Activated CD4-positive, alpha-beta T cell treated with anti-CD3 and anti-CD28 coated beads, Interleukin-2, amount 50 U/mL, for 1 hour (primary cell): Measurements from ENCODE around the gene MECP2.
"Not testable (repeated sequence)": the region's sequence is repeated elsewhere in the genome, so short reads cannot be mapped to it uniquely, and the experiment has no call there.

Experiments
- DNase-seq: peaks from one replicate; pipeline ENCODE4 v3.0.0-alpha.2; 2020

The MECP2 gene

DNA sequence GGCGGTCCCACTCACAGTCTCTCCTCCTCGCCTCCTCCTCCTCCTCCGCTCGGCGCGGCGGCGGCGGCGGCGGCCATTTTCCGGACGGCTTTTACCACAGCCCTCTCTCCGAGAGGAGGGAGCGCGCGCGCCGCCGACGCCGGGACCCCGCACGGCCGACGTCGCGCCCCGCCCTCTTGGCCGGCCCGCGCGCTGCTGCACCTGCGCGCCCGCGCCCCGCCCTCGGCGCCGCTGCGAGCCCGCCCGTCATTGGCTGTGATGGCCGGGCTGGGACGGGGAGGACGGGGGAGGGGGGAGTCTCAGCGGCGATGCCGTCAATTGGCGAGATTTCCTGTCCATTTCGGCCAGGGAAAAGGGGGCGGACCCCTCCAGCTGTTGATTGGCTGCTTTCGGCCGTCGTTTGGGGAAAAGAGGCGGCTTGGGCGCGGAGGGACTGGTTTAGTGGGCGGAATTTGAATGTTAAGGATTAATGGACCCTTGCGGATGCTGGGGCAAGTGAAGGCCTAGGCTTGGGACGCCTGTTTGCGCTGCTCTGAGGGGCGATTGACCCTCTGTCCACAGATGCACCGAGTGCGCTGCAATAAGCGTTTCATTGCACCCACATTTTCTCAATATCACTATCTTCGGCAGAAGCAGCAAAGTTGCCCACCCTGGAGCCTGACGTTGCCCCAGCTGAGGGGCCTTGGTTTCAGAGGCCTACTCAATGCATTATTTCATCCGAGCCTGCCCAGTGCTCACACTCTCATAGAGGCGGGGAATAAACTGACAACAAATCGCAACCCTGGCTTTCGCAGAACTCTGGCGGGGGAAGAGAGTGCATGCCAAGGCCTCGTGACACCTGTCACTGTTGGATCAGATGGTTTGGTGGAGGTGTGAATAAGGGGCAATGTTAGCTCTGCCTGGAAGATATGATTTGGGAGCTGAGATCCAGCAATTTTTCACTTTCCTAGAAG is at the start of gene MECP2:
MECP2 (minus strand) TSS at position 129 of the 953 bp plus-strand sequence.
- DNase-seq = peak; percentile 79

DNA sequence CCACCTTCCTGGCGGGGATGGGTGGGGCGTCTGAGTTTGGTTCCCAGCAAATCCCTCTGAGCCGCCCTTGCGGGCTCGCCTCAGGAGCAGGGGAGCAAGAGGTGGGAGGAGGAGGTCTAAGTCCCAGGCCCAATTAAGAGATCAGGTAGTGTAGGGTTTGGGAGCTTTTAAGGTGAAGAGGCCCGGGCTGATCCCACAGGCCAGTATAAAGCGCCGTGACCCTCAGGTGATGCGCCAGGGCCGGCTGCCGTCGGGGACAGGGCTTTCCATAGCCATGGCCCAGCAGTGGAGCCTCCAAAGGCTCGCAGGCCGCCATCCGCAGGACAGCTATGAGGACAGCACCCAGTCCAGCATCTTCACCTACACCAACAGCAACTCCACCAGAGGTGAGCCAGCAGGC is 46.5 kb upstream of the MECP2 start, which contains the start of gene OPN1LW:
OPN1LW (plus strand) TSS at position 234 of the 400 bp plus-strand sequence; CDS start at position 275, 41 bp downstream.
- not testable (repeated sequence) for DNase-seq

- no peak for DNase-seq
Measured at GRCh38 chrX:154142950-154143745, 45.6 kb upstream of the MECP2 start.

DNA sequence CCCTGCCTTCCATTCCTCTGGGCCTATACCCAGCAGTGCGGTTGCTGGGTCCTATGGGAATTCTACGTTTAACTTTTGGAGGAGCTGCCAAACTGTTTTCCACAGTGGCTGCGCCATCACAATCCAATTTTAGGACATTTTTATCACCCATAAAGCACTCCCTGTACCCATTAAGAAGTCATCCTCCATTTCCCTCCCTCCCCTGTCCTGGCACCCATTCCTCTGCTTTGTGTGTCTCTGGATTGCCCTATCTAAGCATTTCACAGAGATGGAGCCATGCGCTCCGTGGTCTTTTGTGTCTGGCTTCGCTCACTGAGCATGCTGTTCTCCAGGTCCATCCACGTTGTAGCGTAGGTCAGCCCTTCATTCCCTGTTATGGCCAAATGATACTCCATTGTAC is 44.9 kb upstream of the MECP2 start:
- DNase-seq = no peak

- DNase-seq = no peak
Measured at GRCh38 chrX:154140742-154141141, 43.2 kb upstream of the MECP2 start.

- no peak for DNase-seq
Measured at GRCh38 chrX:154140206-154140605, 42.7 kb upstream of the MECP2 start.

GRCh38 chrX:154138857-154139256 is 41.3 kb upstream of the MECP2 start:
- DNase-seq = no peak

GRCh38 chrX:154136627-154137161 is 39.2 kb upstream of the MECP2 start:
- DNase-seq = peak; percentile 63

DNA sequence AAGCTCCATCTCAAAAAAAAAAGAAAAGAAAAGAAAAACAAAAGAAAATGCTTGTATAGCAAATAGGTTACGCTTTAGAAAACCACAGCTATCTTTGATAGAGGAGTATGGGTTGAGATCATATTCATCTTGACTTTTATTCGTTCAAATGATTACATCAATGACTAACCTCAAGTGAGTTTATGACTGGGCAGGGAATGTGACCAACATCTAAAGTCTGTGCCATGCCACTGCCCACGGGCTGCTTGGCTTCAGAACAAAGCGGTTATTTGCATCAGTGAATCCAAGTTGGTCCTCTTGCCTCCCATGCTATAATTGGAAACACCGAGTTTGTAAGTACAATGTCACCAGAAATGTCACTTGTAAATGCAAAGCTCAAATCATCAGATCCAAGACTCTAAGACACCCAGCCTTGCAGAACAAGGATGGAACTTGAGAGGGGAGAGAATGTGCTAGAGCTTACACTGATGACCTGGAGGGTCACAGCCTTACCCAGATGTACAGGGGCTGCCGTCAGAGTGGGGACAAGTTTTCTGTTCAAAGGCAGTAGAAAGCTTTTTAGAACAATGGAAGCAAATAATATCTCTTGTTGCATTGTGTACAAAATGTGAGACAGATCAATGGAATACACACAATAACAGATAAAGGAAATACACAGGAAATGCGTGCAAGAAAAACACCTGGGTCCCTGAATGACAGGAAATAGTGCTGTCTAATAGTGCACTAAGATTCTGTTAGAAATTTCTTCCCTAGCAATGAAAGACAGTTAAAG is 38.1 kb upstream of the MECP2 start:
- no peak for DNase-seq

- no peak for DNase-seq
Measured at GRCh38 chrX:154132366-154132765, 34.8 kb upstream of the MECP2 start.

DNA sequence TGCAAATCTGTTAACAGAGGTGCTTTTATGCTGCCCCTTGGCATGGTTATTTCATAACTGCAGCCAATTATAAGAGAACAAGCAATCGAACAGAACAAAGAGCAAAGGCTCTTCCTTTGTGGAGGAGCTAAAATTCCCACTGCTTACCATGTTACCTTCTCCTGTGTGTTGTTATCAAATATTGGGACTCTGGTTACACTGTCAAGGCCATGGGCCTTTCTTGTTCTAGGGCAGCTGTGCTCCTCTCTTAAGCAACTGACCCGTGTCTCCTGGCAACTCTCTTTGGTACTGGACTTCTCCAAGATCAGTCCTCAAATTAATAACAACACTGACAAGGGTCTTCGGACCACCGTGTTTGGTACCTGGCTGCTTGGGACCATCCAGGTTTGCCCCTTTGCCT is 34.4 kb upstream of the MECP2 start:
- DNase-seq = no peak

GRCh38 chrX:154126101-154126500 is 28.6 kb upstream of the MECP2 start:
- no peak for DNase-seq

DNA sequence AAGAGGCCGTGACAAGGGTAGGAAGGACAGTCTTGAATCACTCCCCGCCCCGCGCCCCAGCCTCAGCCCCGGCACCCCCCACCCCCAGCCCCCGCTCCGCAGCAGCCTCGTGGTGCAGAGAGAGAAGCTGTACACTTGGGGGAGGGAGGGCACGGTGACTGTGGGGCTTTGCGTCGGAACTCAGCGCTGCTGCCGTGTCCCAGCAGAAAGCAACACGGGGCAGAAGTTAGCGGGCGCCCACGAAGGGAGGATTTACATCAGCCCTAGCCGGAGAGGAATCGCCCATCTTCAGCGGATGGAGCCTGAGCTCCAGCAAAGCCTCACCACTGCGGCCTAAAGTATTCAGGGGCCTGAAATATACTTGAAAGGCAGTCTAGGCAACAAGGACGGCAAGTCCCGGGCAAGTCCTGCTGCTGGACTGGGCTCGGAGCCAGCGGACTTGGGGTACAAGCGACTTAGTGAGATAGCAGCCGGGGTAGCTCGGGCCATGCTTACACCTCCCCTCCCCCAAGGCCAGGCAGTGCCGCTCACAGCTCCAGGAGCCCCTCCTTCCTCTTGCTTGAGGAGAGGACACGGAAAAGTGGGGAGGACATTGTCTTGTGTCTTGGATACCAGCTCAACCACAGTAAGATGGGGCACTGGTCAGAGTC is 28.0 kb upstream of the MECP2 start:
- DNase-seq = no peak

DNA sequence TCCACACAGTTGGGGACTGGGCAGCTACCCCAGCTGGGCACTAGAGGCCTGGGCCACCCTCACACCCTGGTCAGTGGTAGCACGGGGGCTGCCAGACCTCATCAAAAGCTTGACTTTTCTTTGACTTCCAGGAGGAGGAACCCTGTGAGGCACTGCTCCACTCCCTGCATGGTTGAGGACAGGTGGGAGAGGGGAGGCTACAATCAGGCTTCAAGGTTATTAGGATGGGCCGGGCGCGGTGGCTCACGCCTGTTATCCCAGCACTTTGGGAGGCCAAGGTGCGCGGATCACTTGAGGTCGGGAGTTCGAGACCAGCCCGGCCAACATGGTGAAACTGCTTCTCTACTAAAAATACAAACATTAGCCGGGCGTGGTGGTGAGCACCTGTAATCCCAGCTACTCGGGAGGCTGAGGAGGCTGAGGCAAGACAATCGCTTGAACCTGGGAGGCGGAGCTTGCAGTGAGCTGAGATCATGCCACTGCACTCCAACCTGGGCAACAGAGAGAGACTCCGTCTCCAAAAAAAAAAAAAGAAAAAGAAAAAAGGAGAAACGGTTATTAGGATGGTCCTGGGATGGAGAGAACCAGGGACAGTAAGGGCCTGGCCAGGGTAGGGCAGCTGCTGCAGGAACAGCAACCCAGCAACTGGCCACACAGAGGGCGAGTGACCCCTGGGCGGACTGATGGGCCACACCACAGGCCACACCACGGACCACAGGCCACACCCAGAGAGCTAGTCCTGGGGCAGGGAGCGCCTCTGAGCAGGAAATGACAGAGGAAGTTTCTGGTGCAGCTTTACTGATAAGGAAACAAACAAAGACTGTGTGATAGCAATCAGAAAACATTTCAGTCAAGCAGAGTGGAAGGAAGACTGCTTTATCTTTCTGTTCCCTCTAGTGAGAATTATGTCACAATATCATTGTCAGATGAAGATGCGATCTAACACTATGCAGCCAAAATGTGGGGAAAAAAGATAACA is 26.0 kb upstream of the MECP2 start:
- DNase-seq = peak; percentile 6

GRCh38 chrX:154121961-154122360 is 24.4 kb upstream of the MECP2 start:
- DNase-seq = no peak

- no peak for DNase-seq
Measured at GRCh38 chrX:154121207-154121606, 23.7 kb upstream of the MECP2 start.

GRCh38 chrX:154120567-154120966 is 23.1 kb upstream of the MECP2 start:
- no peak for DNase-seq

GRCh38 chrX:154117566-154117965 is 20.0 kb upstream of the MECP2 start:
- no peak for DNase-seq

- no peak for DNase-seq
Measured at GRCh38 chrX:154116426-154117211, 19.1 kb upstream of the MECP2 start.

GRCh38 chrX:154115750-154116149 is 18.2 kb upstream of the MECP2 start:
- no peak for DNase-seq
